ENCODE data around the gene SYNM. TPM values are rescaled to one million over a fixed set of nuclear protein-coding genes. Genes with fewer than 3 reads are reported as not detected.

Gene SYNM
- total and polyA plus RNA-seq, 7 donors: 0.69 to 1,357 (median 731) TPM

DNA sequence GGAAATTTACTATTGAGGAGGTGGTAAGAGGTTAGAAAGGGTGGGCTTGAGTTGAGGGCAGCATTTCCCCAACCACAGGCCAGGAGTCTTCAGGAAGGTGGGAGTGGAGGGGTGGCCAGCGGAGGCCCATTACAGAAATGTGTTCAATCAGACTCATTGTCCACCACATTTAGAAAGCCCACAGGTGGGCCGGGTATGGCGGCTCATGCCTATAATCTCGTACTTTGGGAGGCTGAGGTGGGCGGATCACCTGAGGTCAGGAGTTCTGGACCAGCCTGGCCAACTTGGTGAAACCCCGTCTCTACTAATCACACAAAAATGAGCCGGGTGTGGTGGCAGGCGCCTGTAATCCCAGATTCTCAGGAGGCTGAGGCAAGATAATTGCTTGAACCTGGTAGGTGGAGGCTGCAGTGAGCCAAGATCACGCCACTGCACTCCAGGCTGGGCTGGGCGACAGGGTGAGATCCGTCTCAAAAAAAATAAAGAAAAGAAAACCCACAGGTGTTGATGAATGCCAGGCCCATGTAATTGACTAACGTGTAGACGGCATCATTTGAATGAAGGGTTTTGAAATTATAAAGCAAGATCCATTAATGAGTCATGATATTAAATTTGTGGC lies 12.2 kb upstream of the SYNM start:
- Histone ChIP-seq H3K4me1 (peaks cover 0 to 5% (median 0%) of the 10 kb centered on the region in 4 donors), H3K36me3 (no peaks in the 10 kb centered on the region), H3K27me3 (no peaks in the 10 kb centered on the region), H3K27ac (no peak overlapping the region), H3K4me3 (no peak overlapping the region), H3K9me3 (no peaks in the 10 kb centered on the region)
- TF ChIP-seq CTCF (IDR thresholded peaks at IDR 0.05) (no peak), POLR2AphosphoS5 (IDR thresholded peaks at IDR 0.05) (no peak), POLR2A (IDR thresholded peaks at IDR 0.05) (no peak), EP300 (IDR thresholded peaks at IDR 0.05) (no peak)
- intact Hi-C loops (cut with DNase I): no loop called here
- DNase-seq: no peak
- 88% methylated on average over 13 of the region's 13 CpGs for WGBS, 2 donors

DNA sequence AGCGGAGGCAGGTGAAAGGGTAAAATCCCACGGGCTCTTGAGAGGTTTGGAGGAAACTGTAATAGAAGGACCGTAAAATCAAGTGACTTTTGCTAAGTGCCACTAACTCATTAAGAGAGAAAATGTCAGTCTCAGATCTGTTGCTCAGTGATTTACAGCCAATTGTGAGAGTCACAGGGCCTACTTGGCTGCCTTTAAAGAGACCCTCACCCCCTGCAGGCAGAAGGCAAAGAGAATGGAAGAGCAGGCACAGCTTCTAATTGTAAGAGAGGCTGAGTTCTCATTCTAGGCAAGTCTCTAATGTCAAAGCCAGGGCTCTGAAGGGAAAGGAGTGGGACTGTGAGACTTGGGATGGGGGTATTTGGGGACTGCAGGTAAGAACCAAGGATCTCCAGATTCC lies 9.3 kb upstream of the SYNM start:
- no peak for DNase-seq
- H3K27me3 ChIP-seq: no peaks in the 10 kb centered on the region
- H3K4me3 ChIP-seq: no peak overlapping the region
- no peaks in the 10 kb centered on the region for H3K9me3 ChIP-seq
- intact Hi-C loops (cut with DNase I): no loop called here
- H3K36me3 ChIP-seq: no peaks in the 10 kb centered on the region
- WGBS, 2 donors: 58 to 68% methylated on average over 3 of the region's 3 CpGs
- TF ChIP-seq POLR2A (IDR thresholded peaks at IDR 0.05): no peak
- TF ChIP-seq CTCF (IDR thresholded peaks at IDR 0.05): no peak
- no peak for TF ChIP-seq EP300 (IDR thresholded peaks at IDR 0.05)
- TF ChIP-seq POLR2AphosphoS5 (IDR thresholded peaks at IDR 0.05): no peak
- peaks cover 0 to 15% (median 5%) of the 10 kb centered on the region in 4 donors for H3K4me1 ChIP-seq
- H3K27ac ChIP-seq: peak overlapping the region in 1 of 4 donors; percentile 92

- H3K36me3 ChIP-seq: no peaks in the 10 kb centered on the region
- H3K27me3 ChIP-seq: no peaks in the 10 kb centered on the region
- H3K4me1 ChIP-seq: peaks cover 0 to 18% (median 5%) of the 10 kb centered on the region in 4 donors
- H3K27ac ChIP-seq: peak overlapping the region in 2 of 4 donors; percentile 81 to 92
- intact Hi-C loops (cut with DNase I): no loop called here
- DNase-seq: no peak
- no peak overlapping the region for H3K4me3 ChIP-seq
- 93 to 96% methylated on average over 11 of the region's 11 CpGs for WGBS, 2 donors
- no peak for TF ChIP-seq POLR2A (IDR thresholded peaks at IDR 0.05)
- TF ChIP-seq CTCF (IDR thresholded peaks at IDR 0.05): no peak
- TF ChIP-seq EP300 (IDR thresholded peaks at IDR 0.05): no peak
- no peak for TF ChIP-seq POLR2AphosphoS5 (IDR thresholded peaks at IDR 0.05)
- no peaks in the 10 kb centered on the region for H3K9me3 ChIP-seq
These were observed 8.5 kb upstream of the SYNM start for GRCh38 chr15:99096173-99096893.

GRCh38 chr15:99096894-99097426 lies 7.9 kb upstream of the SYNM start:
- Histone ChIP-seq H3K4me3 (no peak overlapping the region), H3K27ac (peak overlapping the region in 2 of 4 donors; percentile 81 to 92), H3K36me3 (no peaks in the 10 kb centered on the region), H3K9me3 (no peaks in the 10 kb centered on the region), H3K27me3 (no peaks in the 10 kb centered on the region), H3K4me1 (peaks cover 0 to 18% (median 5%) of the 10 kb centered on the region in 4 donors)
- DNase-seq: peak; percentile 91
- WGBS, 2 donors: 86 to 90% methylated on average over 11 of the region's 11 CpGs
- no peak for TF ChIP-seq POLR2A (IDR thresholded peaks at IDR 0.05)
- peak in 3 of 4 donors; percentile 43 to 97 (median 82) for TF ChIP-seq EP300 (IDR thresholded peaks at IDR 0.05)
- peak in 3 of 4 donors; percentile 28 to 70 (median 66) for TF ChIP-seq POLR2AphosphoS5 (IDR thresholded peaks at IDR 0.05)
- no peak for TF ChIP-seq CTCF (IDR thresholded peaks at IDR 0.05)
- intact Hi-C loops (cut with DNase I): no loop called here
